ENCODE results near the gene CDH4. TPM values are rescaled to one million over a fixed set of nuclear protein-coding genes. Genes with fewer than 3 reads are reported as not detected.
"Not testable (repeated sequence)": the region's sequence is repeated elsewhere in the genome, so short reads cannot be mapped to it uniquely, and the experiment has no call there.

Gene CDH4
- total RNA-seq, 1 donor from 2014 or later, result not detected

GRCh38 chr20:61971595-61971994 lies 719.5 kb downstream of the CDH4 start:
- intact Hi-C loops (cut with DNase I), result not testable (repeated sequence)
- peak; percentile 55 for DNase-seq (ENCODE audit: low spot score)

DNA sequence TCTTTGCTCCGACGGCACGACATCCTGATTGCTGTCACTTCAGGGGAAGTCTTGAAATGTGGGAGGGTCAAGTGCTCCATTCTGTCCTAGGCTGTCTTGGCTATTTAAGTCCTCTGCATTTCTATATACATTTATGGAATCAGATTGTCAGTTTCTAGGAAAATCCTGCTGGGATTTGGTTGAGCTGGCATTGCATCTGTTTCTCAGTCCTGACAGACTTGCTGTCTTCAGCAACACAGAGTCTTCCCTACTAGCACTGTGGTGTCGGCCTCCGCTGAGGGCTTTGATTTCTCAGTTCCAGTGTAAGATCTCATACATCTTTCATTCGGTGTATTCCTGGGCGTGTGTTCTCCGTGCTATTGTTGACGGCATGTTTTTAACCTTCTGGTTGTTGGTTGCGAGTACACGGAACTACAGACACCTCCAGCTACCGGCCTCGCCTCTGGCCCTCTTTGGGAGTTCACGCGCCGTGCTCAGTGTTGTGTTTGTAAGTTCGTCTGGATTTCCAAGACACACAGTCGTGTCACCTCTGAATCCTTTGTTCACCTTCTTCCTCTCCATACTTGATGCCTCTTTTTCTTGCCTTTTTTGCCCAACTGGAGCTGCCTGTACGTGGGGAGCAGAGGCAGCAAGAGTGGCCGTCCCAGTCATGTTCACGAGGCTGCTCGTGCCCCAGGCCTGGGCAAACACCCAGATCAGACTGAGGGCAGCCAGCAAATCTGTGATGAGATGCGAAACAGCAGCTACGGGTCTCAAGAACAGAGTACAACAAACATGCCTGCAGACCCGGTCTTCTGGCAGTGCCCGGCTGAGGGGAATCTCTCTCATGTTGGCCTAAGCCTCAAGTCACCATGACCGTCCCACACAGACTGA lies 720.8 kb downstream of the CDH4 start:
- no peak for DNase-seq (ENCODE audit: low spot score)
- intact Hi-C loops (cut with DNase I), result no loop called here

GRCh38 chr20:61973515-61974356 lies 721.7 kb downstream of the CDH4 start:
- intact Hi-C loops (cut with DNase I), result no loop called here

DNA sequence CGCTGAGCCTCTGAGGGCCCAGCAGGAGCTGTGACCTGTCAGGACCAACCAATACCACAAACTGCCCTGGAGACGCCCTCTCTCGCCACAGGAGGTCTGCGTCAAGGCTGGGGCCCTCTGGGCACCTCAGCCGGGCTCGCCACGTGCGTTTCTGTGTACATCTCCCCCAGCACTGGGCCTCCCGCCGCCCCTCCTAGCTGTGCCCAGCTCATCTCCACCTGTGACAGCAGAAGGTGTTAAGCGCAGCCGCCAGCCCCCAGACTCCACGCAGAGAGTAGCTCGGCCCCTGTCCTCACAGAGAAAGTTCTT lies 722.2 kb downstream of the CDH4 start:
- intact Hi-C loops (cut with DNase I), result no loop called here
- DNase-seq (ENCODE audit: low spot score), result no peak

More at GRCh38 chr20:61973515-61974356, 721.7 kb downstream of the CDH4 start:
- DNase-seq (ENCODE audit: low spot score), result peak; percentile 39

- peak; percentile 57 for DNase-seq (ENCODE audit: low spot score)
- intact Hi-C loops (cut with DNase I), result no loop called here
Measured at GRCh38 chr20:61975407-61976129, 723.5 kb downstream of the CDH4 start.

GRCh38 chr20:61976263-61976643 lies 724.2 kb downstream of the CDH4 start:
- intact Hi-C loops (cut with DNase I), result no loop called here
- DNase-seq (ENCODE audit: low spot score), result peak; percentile 51

- intact Hi-C loops (cut with DNase I), result no loop called here
- DNase-seq (ENCODE audit: low spot score), result peak; percentile 57
Measured at GRCh38 chr20:61976644-61977418, 724.8 kb downstream of the CDH4 start.

GRCh38 chr20:61977419-61977786 lies 725.3 kb downstream of the CDH4 start:
- intact Hi-C loops (cut with DNase I), result no loop called here
- peak; percentile 15 for DNase-seq (ENCODE audit: low spot score)

GRCh38 chr20:61978491-61978890 lies 726.4 kb downstream of the CDH4 start:
- no peak for DNase-seq (ENCODE audit: low spot score)
- intact Hi-C loops (cut with DNase I), result no loop called here

GRCh38 chr20:61979090-61979489 lies 727.0 kb downstream of the CDH4 start:
- DNase-seq (ENCODE audit: low spot score), result no peak
- intact Hi-C loops (cut with DNase I), result no loop called here

DNA sequence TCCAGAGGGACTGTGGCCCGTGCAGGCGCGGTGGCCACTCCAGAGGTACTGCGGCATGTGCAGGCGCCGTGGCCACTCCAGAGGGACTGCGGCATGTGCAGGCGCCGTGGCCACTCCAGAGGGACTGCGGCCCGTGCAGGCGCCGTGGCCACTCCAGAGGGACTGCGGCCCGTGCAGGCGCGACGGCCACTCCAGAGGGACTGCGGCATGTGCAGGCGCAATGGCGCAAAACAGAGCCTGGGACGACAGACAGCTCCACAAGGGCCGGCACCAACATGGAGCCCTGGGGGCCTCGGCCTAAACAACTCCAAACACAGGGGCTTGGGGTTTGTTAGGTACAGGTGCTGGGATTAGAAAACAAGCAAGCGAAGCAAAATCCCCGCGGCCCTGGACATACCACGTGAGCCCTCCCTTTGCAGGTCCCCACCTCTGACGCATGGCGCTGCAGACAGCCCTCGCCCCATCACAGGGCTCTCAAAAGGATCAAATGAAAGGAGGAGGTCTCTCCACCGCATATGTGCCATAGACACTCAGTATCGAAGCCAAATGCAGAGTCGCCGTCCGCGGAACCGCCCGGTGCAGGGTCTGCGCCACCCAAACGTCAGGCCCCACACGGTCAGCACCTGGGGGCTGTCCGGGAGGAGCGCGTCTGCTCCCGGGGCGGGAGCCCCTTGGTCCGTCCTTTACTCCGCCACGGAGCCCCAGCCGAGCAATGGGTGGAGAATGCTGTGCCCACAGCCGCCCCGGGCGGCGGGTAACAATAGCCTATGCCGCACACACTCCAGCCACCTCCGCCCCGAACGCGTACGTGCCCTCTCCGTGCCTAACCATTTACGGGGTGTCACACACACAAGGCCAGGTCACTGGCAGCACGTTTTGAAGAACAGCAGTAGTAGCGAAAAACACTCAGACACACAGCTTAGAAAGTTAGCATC lies 727.9 kb downstream of the CDH4 start:
- intact Hi-C loops (cut with DNase I), result no loop called here
- no peak for DNase-seq (ENCODE audit: low spot score)

- peak; percentile 83 for DNase-seq (ENCODE audit: low spot score)
- intact Hi-C loops (cut with DNase I), result no loop called here
Measured at GRCh38 chr20:61980647-61981583, 728.9 kb downstream of the CDH4 start.

GRCh38 chr20:61981691-61982090 lies 729.6 kb downstream of the CDH4 start:
- intact Hi-C loops (cut with DNase I); DNase-seq (ENCODE audit: low spot score): not testable (repeated sequence)

DNA sequence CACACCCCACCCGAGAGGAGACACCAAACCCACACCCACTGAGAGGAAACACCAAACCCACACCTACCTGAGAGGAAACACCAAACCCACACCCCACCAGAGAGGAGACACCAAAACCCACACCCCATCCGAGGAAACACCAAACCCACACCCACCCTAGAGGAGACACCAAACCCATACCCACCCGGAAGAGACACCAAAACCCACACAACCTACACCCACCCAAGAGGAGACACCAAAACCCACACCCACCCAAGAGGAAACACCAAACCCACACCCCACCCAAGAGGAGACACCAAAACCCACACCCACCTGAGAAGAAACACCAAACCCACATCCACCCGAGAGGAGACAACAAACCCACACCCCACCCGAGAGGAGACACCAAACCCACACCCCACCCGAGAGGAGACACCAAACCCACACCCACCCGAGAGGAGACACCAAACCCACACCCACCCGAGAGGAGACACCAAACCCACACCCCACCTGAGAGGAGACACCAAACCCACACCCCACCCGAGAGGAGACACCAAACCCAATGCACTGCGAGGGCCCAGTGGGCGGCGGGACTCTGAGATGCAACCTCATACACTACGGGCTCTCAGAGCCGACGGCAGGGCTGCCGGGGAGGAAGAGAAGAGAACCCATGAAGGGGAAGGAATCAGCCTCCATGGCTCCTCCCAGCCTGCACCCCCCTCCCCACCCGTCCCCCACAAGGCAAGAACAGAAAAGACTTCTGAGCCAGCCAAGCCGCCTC lies 730.3 kb downstream of the CDH4 start:
- DNase-seq (ENCODE audit: low spot score), result no peak
- intact Hi-C loops (cut with DNase I), result no loop called here

DNA sequence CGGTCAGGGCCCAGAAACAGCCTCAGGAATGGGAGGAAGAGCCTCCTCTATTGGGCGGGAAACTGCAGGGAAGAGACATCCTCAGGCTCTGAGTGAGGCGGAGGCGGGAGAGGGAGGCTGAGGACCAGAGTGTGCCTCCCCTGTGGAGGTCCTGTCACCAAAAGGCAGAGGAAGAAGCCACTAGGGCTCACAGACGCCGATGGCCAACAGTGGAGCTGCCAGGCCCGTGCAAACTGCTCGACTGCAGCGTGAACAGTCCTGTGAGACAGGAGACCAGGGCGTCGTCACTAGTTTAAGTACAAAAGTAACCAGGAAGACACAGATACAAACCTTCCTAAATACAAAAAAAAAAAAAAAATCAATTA lies 730.9 kb downstream of the CDH4 start:
- intact Hi-C loops (cut with DNase I), result no loop called here

DNA sequence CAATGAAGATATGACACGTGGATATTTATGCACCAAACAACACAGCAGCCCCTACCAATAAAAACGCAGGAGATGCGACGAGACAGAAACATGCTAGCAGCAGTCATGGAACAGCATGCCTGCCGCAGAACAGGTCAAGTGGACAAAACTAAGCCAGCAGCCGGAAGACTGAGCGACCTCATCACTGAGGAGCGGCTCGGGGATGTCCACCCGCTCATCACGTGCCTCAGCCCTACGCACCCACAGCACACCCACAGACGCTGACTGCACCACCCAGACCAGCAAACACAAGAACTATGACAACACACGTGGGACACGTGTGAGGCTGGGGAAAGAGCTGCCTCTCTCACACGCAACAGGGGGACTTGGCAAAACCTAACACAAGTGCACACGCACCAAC lies 731.9 kb downstream of the CDH4 start:
- intact Hi-C loops (cut with DNase I), result no loop called here
- DNase-seq (ENCODE audit: low spot score), result no peak

More for the DNA sequence above, 730.9 kb downstream of the CDH4 start:
- no peak for DNase-seq (ENCODE audit: low spot score)

- DNase-seq (ENCODE audit: low spot score); intact Hi-C loops (cut with DNase I): not testable (repeated sequence)
Measured at GRCh38 chr20:61984431-61984830, 732.4 kb downstream of the CDH4 start.
